ENCODE results near the gene TAS2R43.
"Not testable (repeated sequence)": the region's sequence is repeated elsewhere in the genome, so short reads cannot be mapped to it uniquely, and the experiment has no call there.

Gene TAS2R43, protein sequence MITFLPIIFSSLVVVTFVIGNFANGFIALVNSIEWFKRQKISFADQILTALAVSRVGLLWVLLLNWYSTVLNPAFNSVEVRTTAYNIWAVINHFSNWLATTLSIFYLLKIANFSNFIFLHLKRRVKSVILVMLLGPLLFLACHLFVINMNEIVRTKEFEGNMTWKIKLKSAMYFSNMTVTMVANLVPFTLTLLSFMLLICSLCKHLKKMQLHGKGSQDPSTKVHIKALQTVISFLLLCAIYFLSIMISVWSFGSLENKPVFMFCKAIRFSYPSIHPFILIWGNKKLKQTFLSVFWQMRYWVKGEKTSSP

GRCh38 chr12:11092128-11092527 is at the start of gene TAS2R43:
Gene TAS2R43, minus strand, starts transcription at chr12:11092313. Its CDS starts 84 bp downstream, at chr12:11092229.
- DNase-seq: no peak

- no peak for DNase-seq
Measured at GRCh38 chr12:11136075-11136474, 44.0 kb upstream of the TAS2R43 start.

GRCh38 chr12:11134305-11134704 is 42.2 kb upstream of the TAS2R43 start, which contains the start of gene TAS2R30:
Gene TAS2R30, minus strand, starts transcription at chr12:11134644. Its CDS starts 400 bp downstream, at chr12:11134244.
- no peak for DNase-seq

- DNase-seq: no peak
Measured at GRCh38 chr12:11133816-11134215, 41.7 kb upstream of the TAS2R43 start.

GRCh38 chr12:11133162-11133561 is 41.0 kb upstream of the TAS2R43 start:
- DNase-seq: no peak

- no peak for DNase-seq
Measured at GRCh38 chr12:11130999-11131398, 38.9 kb upstream of the TAS2R43 start.

DNA sequence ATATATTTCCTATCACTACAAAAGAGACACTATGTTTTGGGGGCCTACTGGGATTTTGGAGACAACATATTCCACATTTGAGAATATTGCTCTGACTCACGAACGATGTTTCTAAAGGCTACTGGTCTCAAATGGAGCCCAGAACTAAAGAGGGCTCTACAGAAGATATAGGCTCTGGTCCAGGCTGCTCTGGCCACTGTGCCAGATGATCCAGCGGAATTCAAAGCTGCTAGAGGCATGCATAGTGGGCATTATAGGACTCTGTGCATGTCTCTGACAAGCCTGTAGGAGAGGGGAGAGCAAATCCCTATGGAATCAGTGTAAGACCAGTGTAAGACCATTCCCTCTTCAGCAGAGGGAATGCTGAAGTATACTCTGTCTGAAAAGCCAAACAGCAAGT is 38.3 kb upstream of the TAS2R43 start:
- no peak for DNase-seq

DNA sequence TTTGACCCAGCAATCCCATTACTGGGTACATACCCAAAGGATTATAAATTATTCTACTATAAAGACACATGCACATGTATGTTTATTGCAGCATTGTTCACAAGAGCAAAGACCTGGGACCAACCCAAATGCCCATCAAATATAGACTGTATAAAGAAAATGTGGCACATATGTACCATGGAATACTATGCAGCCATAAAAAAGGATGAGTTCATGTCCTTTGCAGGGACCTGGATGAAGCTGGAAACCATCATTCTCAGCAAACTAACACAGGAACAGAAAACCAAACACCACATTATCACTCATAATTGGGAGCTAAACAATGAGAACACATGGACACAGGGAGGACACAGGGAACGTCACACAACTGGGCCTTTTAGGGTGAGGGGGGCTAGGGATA is 22.0 kb upstream of the TAS2R43 start:
- not testable (repeated sequence) for DNase-seq

DNA sequence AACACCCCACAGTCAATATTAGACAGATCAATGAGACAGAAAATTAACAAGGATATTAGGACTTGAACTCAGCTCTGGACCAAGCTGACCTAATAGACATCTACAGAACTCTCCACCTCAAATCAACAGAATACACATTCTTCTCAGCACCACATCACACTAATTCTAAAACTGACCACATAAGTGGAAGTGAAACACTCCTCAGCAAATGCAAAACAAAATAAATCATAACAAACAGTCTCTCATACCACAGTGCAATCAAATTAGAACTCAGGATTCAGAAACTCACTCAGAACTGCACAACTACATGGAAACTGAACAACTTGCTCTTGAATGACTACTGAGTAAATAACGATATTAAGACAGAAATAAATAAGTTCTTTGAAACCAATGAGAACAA is 19.1 kb upstream of the TAS2R43 start:
- not testable (repeated sequence) for DNase-seq

GRCh38 chr12:11108862-11109261 is 16.7 kb upstream of the TAS2R43 start:
- no peak for DNase-seq

GRCh38 chr12:11107719-11108118 is 15.6 kb upstream of the TAS2R43 start:
- no peak for DNase-seq

DNA sequence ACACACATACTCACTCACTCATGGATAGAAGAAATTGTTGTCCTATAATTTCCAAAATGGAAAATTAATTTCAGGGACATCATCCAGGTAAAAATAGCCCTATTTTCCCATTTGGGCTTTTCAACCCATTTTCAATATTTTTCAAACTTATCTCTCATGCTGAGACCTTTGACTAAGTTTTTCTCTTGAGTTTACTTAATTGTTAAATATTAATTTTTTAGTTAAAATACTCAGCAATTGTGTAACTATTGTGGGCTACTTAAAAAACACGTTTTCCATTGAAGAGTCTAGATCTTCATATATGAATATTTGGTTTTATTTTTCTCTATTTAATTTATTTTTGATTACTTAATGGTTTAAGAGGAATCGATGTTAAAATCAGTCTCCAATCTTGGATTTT is 14.2 kb upstream of the TAS2R43 start:
- DNase-seq: no peak

- DNase-seq: no peak
Measured at GRCh38 chr12:11105546-11105945, 13.4 kb upstream of the TAS2R43 start.

DNA sequence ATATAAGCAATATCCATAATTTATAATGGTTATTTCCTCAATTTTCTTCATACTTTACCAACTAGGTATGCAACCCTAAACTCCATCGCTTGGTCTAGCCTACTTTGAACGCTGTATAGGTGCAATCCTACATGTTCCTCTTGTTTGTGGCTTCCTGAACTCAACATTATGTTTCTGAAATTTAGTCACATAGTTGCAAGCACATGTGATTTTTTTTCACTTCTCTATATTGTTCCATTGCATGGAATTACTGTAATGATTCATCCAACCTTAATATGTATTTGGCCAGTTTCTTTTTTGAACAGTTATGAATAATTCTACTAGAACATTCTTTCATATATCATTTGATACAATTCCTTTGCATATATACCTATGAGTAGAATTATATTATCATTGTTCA is 2.8 kb upstream of the TAS2R43 start:
- not testable (repeated sequence) for DNase-seq

DNA sequence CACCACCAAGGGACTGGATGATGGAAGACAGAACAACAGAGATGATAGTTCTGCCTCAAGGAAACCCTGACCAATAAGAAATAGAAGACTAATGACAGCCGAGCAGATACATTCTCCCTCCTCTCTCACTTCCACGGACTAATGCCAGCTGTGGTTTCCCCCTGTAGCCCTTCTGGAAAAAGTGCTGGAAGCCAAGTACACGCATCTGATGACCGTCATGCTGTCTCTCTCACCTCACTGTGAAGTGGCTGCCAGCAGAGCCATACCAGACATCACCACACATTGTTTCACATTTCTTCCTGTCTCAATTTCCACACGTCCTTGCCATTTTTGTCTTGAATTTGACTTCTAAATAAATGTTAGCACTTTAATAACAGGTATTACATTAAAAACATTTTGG is 2.9 kb downstream of the TAS2R43 start:
- DNase-seq: no peak

- DNase-seq: no peak
Measured at GRCh38 chr12:11085419-11085818, 6.7 kb downstream of the TAS2R43 start.

- DNase-seq: no peak
Measured at GRCh38 chr12:11081987-11082386, 10.1 kb downstream of the TAS2R43 start.

- DNase-seq: no peak
Measured at GRCh38 chr12:11078246-11078645, 13.9 kb downstream of the TAS2R43 start.

DNA sequence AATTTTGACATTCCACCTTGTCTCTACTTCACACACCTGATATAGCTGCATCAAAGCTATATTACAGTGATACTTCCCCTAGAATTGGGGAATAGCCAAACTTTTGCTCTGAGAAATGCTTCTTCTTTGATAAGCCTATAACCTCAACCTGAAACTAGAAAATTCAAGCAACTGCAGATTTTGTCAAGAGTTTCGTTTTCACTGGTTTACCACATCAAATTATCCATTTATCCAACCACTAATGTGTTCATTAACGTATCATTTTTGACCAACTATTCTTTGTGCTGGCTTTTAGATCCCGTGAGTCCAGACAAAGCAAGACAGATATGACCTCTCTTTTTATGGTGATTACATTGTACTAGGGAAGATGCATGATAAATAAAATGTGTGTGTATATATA is 16.5 kb downstream of the TAS2R43 start:
- DNase-seq: no peak

DNA sequence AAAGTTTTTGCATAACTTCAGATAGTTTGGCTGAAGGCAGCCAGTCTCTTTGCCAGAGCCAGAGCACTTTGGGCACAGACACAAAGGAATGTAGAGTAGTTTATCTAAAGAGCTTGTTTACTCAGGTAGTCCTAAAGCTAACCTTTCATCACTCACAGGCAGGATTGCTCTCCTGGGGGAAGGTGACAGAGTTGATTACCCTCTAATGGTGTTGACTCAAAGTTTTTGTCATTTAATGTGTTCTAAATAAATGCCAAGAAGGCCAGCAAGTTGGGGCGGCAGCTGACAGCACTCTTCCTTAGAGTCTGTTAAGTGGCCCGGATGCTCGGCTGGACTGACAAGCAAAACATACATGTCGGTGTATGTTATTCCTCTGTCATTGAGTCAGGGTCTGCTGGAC is 20.7 kb downstream of the TAS2R43 start:
- DNase-seq: no peak

DNA sequence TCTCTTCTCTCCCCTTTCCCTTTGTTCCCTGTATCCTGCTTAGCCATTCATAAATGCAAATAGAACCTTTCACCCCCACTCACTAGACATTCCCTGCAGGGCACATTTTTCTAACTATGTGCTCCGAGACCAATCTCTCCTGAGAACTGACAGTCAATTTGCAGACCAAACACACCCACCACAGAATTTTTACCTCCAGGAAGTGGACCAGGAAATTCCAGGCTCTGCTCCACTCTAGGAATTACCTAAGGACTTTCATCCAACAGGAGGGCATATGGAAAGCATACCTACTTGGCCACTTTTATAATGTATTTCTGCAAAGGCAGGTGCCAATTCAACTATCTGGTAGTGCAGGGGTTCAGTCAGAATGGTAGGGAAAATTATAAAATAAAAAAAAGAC is 21.1 kb downstream of the TAS2R43 start:
- DNase-seq: no peak

DNA sequence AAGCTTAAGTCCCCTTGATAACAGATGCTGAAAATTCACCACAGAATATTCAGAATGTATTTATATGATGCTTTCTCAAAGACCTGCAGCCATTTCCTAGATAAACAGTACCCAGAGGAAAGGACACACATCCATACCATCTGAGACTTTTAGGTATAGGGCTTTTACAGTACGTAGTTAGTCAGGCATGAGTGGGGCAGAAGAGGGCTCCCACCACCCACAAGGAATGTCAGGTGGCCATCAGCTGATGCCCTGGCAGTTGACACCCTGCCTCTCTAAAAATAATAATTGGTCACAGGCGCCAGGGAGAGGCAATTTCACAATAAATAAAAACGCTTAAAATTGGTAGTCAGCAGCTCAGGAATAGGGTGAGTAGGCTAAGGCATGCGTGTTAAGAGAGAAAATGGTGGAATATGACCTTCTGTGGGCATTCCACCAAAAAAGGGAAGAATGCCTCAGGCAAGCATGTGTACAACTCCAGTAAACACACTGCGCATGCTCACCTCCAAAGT is 22.2 kb downstream of the TAS2R43 start:
- DNase-seq: no peak

GRCh38 chr12:11067514-11067913 is 24.6 kb downstream of the TAS2R43 start:
- DNase-seq: no peak

GRCh38 chr12:11062194-11062593 is 29.9 kb downstream of the TAS2R43 start, which contains the start of gene TAS2R46:
Gene TAS2R46, minus strand, starts transcription at chr12:11062294. Its CDS starts 0 bp downstream, at chr12:11062294.
- DNase-seq: not testable (repeated sequence)

DNA sequence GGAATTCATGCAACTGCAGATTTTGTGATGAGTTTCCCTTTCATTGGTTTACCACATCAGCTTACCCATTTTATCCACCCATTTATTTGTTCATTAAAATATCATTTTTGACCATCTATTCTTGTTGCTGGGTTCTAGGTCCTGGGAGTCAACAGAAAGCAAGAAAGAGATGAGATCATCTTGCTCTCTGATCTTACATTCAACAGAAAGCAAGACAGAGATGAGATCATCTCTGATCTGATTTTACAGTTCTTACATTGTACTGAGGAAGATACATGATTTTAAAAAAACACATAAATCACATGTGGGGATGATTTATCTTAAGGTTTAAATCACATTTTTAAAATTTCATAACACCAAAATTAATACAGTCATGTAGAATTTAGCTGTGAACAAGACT is 32.3 kb downstream of the TAS2R43 start:
- DNase-seq: no peak

Measured in NCI-H1436 (cell line).